Endothelial cell (in vitro differentiated cells): ENCODE data around the gene ZNF511. TPM values are rescaled to one million over a fixed set of nuclear protein-coding genes. Genes with fewer than 3 reads are reported as not detected.

ENCODE experiments used
- DNase-seq: peaks from one replicate; pipeline ENCODE4 v3.0.0; 2021; ENCODE audit warnings: low spot score
- H3K27ac Mint-ChIP-seq: one replicate; pipeline ENCODE4 v1.8.0; 2021; ENCODE audit warnings: mixed read lengths, inconsistent platforms; ENCODE audit not compliant: unreplicated experiment
- H3K27me3 Mint-ChIP-seq: one replicate; pipeline ENCODE4 v1.8.0; 2021; ENCODE audit warnings: mild to moderate bottlenecking, moderate library complexity, mixed read lengths, inconsistent platforms; ENCODE audit not compliant: unreplicated experiment
- H3K36me3 Mint-ChIP-seq: one replicate; pipeline ENCODE4 v1.8.0; 2021; ENCODE audit warnings: mild to moderate bottlenecking, low read depth, mixed read lengths, inconsistent platforms; ENCODE audit not compliant: unreplicated experiment
- H3K4me1 Mint-ChIP-seq: one replicate; pipeline ENCODE4 v1.8.0; 2021; ENCODE audit warnings: mild to moderate bottlenecking, mixed read lengths, inconsistent platforms; ENCODE audit not compliant: unreplicated experiment
- H3K4me3 Mint-ChIP-seq: one replicate; pipeline ENCODE4 v1.8.0; 2021; ENCODE audit warnings: mild to moderate bottlenecking, mixed read lengths, inconsistent platforms; ENCODE audit not compliant: unreplicated experiment
- H3K9me3 Mint-ChIP-seq: one replicate; pipeline ENCODE4 v1.8.0; 2021; ENCODE audit warnings: mixed read lengths, inconsistent platforms; ENCODE audit not compliant: unreplicated experiment
- CTCF ChIP-seq: fragments of 200-600 bp; sonication (generic); IDR thresholded peaks from one replicate; pipeline ENCODE4 v1.5.0; 2021; ENCODE audit warnings: antibody characterized with exemption; ENCODE audit not compliant: unreplicated experiment
- total RNA-seq: library from RNA; stranded (reverse); fragmentation: NEBNext Ultra II Directional; extraction: Animal tissue kit (Norgen Biotek cat#: 25700); gene quantifications from one replicate; pipeline ENCODE4 v1.2.1, GENCODE V29; 2021; ENCODE audit not compliant: unreplicated experiment

Gene ZNF511
- total RNA-seq, 1 donor from 2014 or later = 18.6 TPM

DNA sequence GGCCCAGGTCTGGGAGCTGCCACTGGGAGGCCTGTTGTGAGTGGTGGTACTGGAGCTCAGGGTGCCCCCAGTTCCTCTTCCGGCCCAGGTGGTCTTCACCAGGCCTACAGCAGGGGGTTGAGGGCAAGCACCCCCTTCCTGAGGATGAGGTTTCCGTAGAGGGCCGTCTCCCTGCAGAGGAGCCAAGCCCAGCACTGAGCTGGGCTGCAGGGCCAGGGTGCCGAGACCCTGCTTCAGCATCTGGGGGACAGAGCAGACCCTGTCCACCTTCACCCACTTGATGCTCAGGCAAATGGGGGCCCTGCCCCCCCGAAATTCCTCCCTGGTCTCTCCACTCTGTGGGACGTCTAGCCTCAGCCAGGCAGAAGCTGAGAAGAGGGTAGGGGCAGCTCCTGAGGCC is 46.6 kb downstream of the ZNF511 start:
- H3K4me1 Mint-ChIP-seq = no peaks in the 10 kb centered on the region
- TF ChIP-seq CTCF = no peak
- no peak overlapping the region for H3K4me3 Mint-ChIP-seq
- no peaks in the 10 kb centered on the region for H3K9me3 Mint-ChIP-seq
- no peak for DNase-seq
- H3K36me3 Mint-ChIP-seq = no peaks in the 10 kb centered on the region
- H3K27me3 Mint-ChIP-seq = peaks cover 12% of the 10 kb centered on the region
- H3K27ac Mint-ChIP-seq = no peak overlapping the region

DNA sequence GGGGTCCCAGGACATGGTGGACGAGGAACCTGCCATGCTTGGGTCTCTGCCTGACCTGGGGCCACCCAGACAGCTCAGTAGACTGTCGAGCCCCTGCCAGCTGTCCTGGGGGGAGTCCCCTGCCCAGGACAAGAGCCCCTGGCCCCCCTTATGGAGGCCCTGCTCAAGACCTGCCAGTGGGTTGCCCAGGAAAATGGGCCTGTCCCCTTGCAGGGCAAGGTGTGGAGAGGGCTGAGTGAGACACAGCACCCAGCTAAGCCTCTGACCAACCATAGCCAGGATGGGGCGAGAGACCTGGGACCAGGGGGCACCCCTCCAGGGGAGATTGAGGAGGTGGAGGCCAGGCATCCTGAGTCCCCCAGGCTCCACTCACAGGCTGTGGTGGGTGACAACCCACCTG is 47.3 kb downstream of the ZNF511 start:
- Mint-ChIP-seq H3K9me3 (no peaks in the 10 kb centered on the region), H3K4me1 (no peaks in the 10 kb centered on the region), H3K36me3 (no peaks in the 10 kb centered on the region), H3K27me3 (peaks cover 12% of the 10 kb centered on the region), H3K4me3 (no peak overlapping the region), H3K27ac (no peak overlapping the region)
- no peak for TF ChIP-seq CTCF
- no peak for DNase-seq

DNA sequence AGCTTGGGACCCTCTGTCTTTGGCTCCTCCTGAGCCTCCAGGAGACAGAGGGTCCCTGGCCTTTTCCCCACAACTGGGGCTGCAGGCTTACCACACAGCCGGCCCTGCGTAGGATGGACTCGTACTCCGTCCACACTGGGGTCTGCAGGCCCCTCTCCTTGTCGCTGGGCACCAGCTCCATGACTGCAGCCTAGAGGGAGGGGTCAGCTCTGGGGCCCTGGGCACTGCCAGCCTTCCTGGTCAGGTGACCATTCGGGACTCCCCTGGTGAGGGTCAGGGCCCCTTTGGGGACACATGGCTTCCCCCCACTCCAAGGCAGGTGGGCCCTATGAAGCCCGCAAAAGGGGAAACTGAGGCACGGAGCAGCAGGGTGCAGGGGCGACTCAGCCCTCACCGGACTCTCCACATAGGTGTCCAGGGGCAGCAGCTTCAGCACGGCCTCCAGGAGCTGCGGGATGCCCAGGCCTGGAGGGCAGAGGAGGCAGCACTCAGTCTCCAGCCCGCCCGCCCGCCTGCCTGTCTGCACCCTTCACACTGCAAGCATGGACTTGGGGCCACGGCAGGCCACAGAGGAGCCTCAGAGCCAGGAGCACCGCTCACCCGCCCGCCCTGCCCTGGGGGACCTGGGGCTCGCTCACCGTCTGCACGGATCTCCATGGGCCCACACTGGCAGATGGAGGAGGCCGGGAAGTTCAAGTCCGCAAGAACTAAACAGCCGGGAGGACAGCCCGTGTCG is 48.0 kb downstream of the ZNF511 start:
- Mint-ChIP-seq H3K27me3 (peaks cover 12% of the 10 kb centered on the region), H3K36me3 (peaks cover 4% of the 10 kb centered on the region), H3K27ac (no peak overlapping the region)

GRCh38 chr10:133357285-133358161 is 48.8 kb downstream of the ZNF511 start, which contains the start of gene FUOM:
FUOM (minus strand) TSS chr10:133358019; CDS start chr10:133358007, 12 bp downstream.
- Mint-ChIP-seq H3K36me3 (peaks cover 11% of the 10 kb centered on the region), H3K4me1 (no peaks in the 10 kb centered on the region), H3K4me3 (no peak within 1 kb of the TSS), H3K27me3 (peaks cover 11% of the 10 kb centered on the region), H3K9me3 (no peaks in the 10 kb centered on the region), H3K27ac (no peak within 1 kb of the TSS)
- no peak for TF ChIP-seq CTCF
- DNase-seq = peak; percentile 68

More for the DNA sequence above, 48.0 kb downstream of the ZNF511 start:
- no peak for DNase-seq
- no peak for TF ChIP-seq CTCF
- Mint-ChIP-seq H3K9me3 (no peaks in the 10 kb centered on the region), H3K4me3 (no peak overlapping the region), H3K4me1 (no peaks in the 10 kb centered on the region)
